K562 (cell line): ENCODE data around the gene RGS4. TPM values are rescaled to one million over a fixed set of nuclear protein-coding genes. Genes with fewer than 3 reads are reported as not detected.

ENCODE experiments used
- ATAC-seq: fragments of 200-7000 bp; cut with Tn5 transposase; 3 replicates; pipeline ENCODE4 v1.9.1; 2020; ENCODE audit warnings: moderate library complexity
- BruUV-seq: library from RNA; stranded (reverse); fragments of 400-500 nt; replicated peaks from 2 replicates; lab custom pipeline; 2021; lab: Mats Ljungman, UMichigan
- CTCF ChIA-PET: fragments of 300-600 bp; formaldehyde crosslinking; extraction: SDS; loops from one replicate; lab custom pipeline; 2021; ENCODE audit warnings: low intra/inter-chr PET ratio; lab: Yijun Ruan, JAX
- POLR2A ChIA-PET: fragments of 300-600, 350-650 bp; sonication (Branson Sonifier 250); formaldehyde crosslinking; extraction: SDS; loops from one replicate; lab custom pipeline; 2021; ENCODE audit warnings: antibody characterized with exemption, inconsistent platforms; lab: Yijun Ruan, JAX
- DNase-seq, 4 experiments: peaks; one replicate each; pipeline versions ENCODE4 v3.0.0 to v3.0.0-alpha.2; 2011 to 2018; ENCODE audit warnings: low spot score in 3 of 4, mixed read lengths in 3 of 4; ENCODE audit errors: extremely low read depth in 1 of 4
- FAIRE-seq: peaks from 2 replicates; lab custom pipeline; 2011; peaks lifted over from hg19 to GRCh38; lab: Jason Lieb, UNC
- H2AFZ ChIP-seq: 2 replicates; pipeline ENCODE4 v1.6.0; 2011; ENCODE audit warnings: low read depth, low read length, control low read depth, inconsistent platforms
- H3K27ac ChIP-seq: fragments of 200-600 bp; 3 replicates; pipeline ENCODE4 v1.8.0; 2011; ENCODE audit warnings: low read depth, mild to moderate bottlenecking, control low read depth, inconsistent platforms, low read length, moderate library complexity, mixed read lengths; ENCODE audit errors: extremely low read depth
- H3K27me3 ChIP-seq, 2 experiments: fragments of 300-600 bp in 1 of 2; 2 replicates in 1 of 2; 3 replicates in 1 of 2; pipeline versions ENCODE4 v1.6.0 to v1.8.0; 2011; ENCODE audit warnings: inconsistent platforms in 2 of 2, low read length in 2 of 2, mild to moderate bottlenecking in 1 of 2, mixed read lengths in 1 of 2, moderate library complexity in 1 of 2; ENCODE audit not compliant: control insufficient read depth in 2 of 2, insufficient read depth in 2 of 2
- H3K36me3 ChIP-seq: fragments of 300-600 bp; 3 replicates; pipeline ENCODE4 v1.8.0; 2011; ENCODE audit warnings: mild to moderate bottlenecking, low read length, inconsistent platforms; ENCODE audit not compliant: control insufficient read depth, insufficient read depth
- H3K4me1 ChIP-seq, 2 experiments: fragments of 200-600 bp in 1 of 2; replicated peaks in 1 of 2; 2 replicates in 1 of 2; 3 replicates in 1 of 2; pipeline versions ENCODE4 v1.5.1 to v1.8.0; 2011; ENCODE audit warnings: inconsistent platforms in 2 of 2, low read length in 2 of 2, mild to moderate bottlenecking in 1 of 2, mixed read lengths in 1 of 2, moderate library complexity in 1 of 2; ENCODE audit not compliant: control insufficient read depth in 2 of 2, insufficient read depth in 2 of 2
- H3K4me2 ChIP-seq: 2 replicates; pipeline ENCODE4 v1.6.1; 2011; ENCODE audit warnings: low read length, control low read depth, inconsistent platforms, mixed read lengths; ENCODE audit not compliant: insufficient read depth
- H3K4me3 ChIP-seq: fragments of 200-600 bp; sonication (generic), shearing (Covaris generic); 2 replicates; pipeline ENCODE4 v1.5.1; 2016; ENCODE audit warnings: control low read depth, inconsistent platforms
- H3K79me2 ChIP-seq: fragments of 200-600 bp; 3 replicates; pipeline ENCODE4 v1.8.0; 2011; ENCODE audit warnings: low read length, inconsistent platforms; ENCODE audit not compliant: control insufficient read depth, insufficient read depth
- H3K9ac ChIP-seq, 2 experiments: 2 replicates each; pipeline versions ENCODE4 v1.6.0 to v1.6.1; 2011; ENCODE audit warnings: low read depth in 2 of 2, low read length in 2 of 2, control low read depth in 1 of 2, inconsistent platforms in 1 of 2, mild to moderate bottlenecking in 1 of 2, mixed read lengths in 1 of 2; ENCODE audit not compliant: insufficient read depth in 1 of 2
- H3K9me1 ChIP-seq: one replicate; pipeline ENCODE4 v1.6.0; 2011; ENCODE audit warnings: inconsistent platforms, mild to moderate bottlenecking, low read length, moderate library complexity; ENCODE audit not compliant: control insufficient read depth, insufficient read depth
- H3K9me3 ChIP-seq: replicated peaks from 2 replicates; pipeline ENCODE4 v1.5.1; 2011; ENCODE audit warnings: low read depth, low read length, inconsistent platforms; ENCODE audit not compliant: control insufficient read depth, insufficient read depth
- H4K20me1 ChIP-seq: replicated peaks from 2 replicates; pipeline ENCODE4 v1.6.1; 2011; ENCODE audit warnings: low read length, inconsistent platforms, mixed read lengths; ENCODE audit not compliant: control insufficient read depth, insufficient read depth
- ARID3B ChIP-seq: fragments of 250-450 bp; sonication (Bioruptor Pico); IDR thresholded peaks from 2 replicates; pipeline ENCODE4 v1.4.0; 2020; ENCODE audit warnings: borderline replicate concordance
- CBX8 ChIP-seq: fragments of 200-600 bp; sonication (generic); IDR thresholded peaks from 2 replicates; pipeline ENCODE4 v1.6.1; 2012; ENCODE audit warnings: borderline replicate concordance, mixed run types, low read depth, mild to moderate bottlenecking, moderate library complexity, mixed read lengths, low read length, control low read depth, inconsistent platforms; ENCODE audit not compliant: poor library complexity, severe bottlenecking; ENCODE audit errors: extremely low read depth
- ELK1 ChIP-seq: sonication (generic); formaldehyde crosslinking; IDR thresholded peaks from 2 replicates; pipeline ENCODE4 v1.8.1; 2022; ENCODE audit warnings: missing genetic modification reagents
- PURB ChIP-seq: sonication (generic); formaldehyde crosslinking; IDR thresholded peaks from 2 replicates; pipeline ENCODE4 v1.9.0; 2021; ENCODE audit warnings: low read depth, mild to moderate bottlenecking, missing genetic modification reagents
- SIN3A ChIP-seq, 2 experiments: fragments of 150-350 bp in 1 of 2; IDR thresholded peaks; 2 replicates each; pipeline ENCODE4 v1.6.1; 2011 to 2016; ENCODE audit warnings: borderline replicate concordance in 2 of 2, low read depth in 2 of 2, low read length in 2 of 2, mild to moderate bottlenecking in 2 of 2, moderate library complexity in 2 of 2; ENCODE audit not compliant: control insufficient read depth in 1 of 2
- USF1 ChIP-seq: sonication (generic); formaldehyde crosslinking; IDR thresholded peaks from 2 replicates; pipeline ENCODE4 v1.9.0; 2022; ENCODE audit warnings: mild to moderate bottlenecking, missing genetic modification reagents
- ZNF696 ChIP-seq: fragments of 250-450 bp; sonication (Bioruptor Pico); conservative IDR thresholded peaks from 2 replicates; pipeline ENCODE4 v1.4.0; 2020; ENCODE audit warnings: mild to moderate bottlenecking, moderate library complexity
- WGBS: fragments of 100-300 bp; shearing (Covaris generic); methylation state at CpG from one replicate; pipeline ENCODE4 v1.1.6; 2016; ENCODE audit warnings: low coverage, mixed read lengths; ENCODE audit not compliant: insufficient coverage; ENCODE audit errors: missing lambda C conversion rate; 5-methylcytosine and 5-hydroxymethylcytosine counted together
- in situ Hi-C: fragments of 300-500 bp; cut with MboI; formaldehyde crosslinking; loops from 4 replicates; pipeline ENCODE4 v1.15.0; 2018; ENCODE audit warnings: inconsistent platforms, mixed read lengths
- intact Hi-C: fragments of 100-400 bp; cut with micrococcal nuclease; formaldehyde crosslinking; loops from 2 replicates; pipeline ENCODE4 v1.14.2; 2022
- polyA plus RNA-seq, 8 experiments: library from polyadenylated mRNA; depleted of rRNA in 4 of 8; stranded (reverse) in 5 of 8; unstranded in 3 of 8; fragments of >200 nt; fragmentation: Nextera tagmentation in 2 of 8; fragmentation: Illumina TruSeq in 1 of 8; extraction: Ambion mirVana in 2 of 8; extraction: Trizol in 1 of 8; gene quantifications; 2 replicates each; pipeline versions ENCODE4 v1.2.1 to v1.2.3, GENCODE V29; 2011 to 2014; ENCODE audit warnings: inconsistent platforms in 1 of 8, missing spikeins in 1 of 8
- total RNA-seq, 7 experiments: library from RNA; depleted of rRNA in 6 of 7; stranded (reverse); fragments of >200 nt in 6 of 7; fragmentation: Illumina TruSeq in 2 of 7; extraction: Trizol in 2 of 7; gene quantifications; 2 replicates each; pipeline versions ENCODE4 v1.2.1 to v1.2.3, GENCODE V29; 2011 to 2021; ENCODE audit warnings: low replicate concordance in 1 of 7
- TF ChIP-seq, protein P1 (sequence below), 2 experiments: IDR thresholded peaks in 1 of 2; conservative IDR thresholded peaks in 1 of 2; 2 replicates each; pipeline ENCODE4 v1.6.1; 2016; ENCODE audit warnings: low read depth in 2 of 2, mild to moderate bottlenecking in 1 of 2, missing compliant biosample characterization in 1 of 2, missing genetic modification characterization in 1 of 2, moderate library complexity in 1 of 2
- TF ChIP-seq, protein P2 (sequence below): sonication (generic); formaldehyde crosslinking; IDR thresholded peaks from 2 replicates; pipeline ENCODE4 v1.4.0; 2020; ENCODE audit warnings: mild to moderate bottlenecking, missing genetic modification reagents
- TF ChIP-seq, protein P3 (sequence below): sonication (generic); formaldehyde crosslinking; IDR thresholded peaks from 2 replicates; pipeline ENCODE4 v1.8.0; 2022; ENCODE audit warnings: missing genetic modification reagents, mild to moderate bottlenecking, moderate library complexity, borderline replicate concordance

The RGS4 gene
- total and polyA plus RNA-seq, 9 of the 15 experiments (the other 6 are each of a cell fraction or from before 2014, with no cell fraction given), result not detected

DNA sequence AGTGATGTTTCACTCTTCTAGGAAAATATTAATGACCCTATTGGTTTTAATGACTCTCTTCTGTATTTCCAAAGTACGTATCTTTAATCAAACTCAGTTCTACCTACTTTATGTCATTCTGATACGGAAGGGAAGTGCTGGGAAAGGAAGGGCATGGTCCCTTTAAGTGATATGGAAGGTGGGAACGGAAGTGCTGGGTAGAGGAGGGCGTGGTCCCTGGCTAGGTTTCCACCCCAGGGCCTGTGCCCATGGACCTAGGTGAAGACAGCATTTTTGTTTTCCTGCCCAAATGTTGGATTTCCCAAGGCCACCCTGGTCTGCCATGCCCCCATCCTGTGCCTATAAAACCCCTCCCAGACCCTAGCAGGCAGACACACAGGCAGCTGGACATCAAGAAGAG is 24.0 kb downstream of the RGS4 start:
- H3K9ac ChIP-seq, result no peak overlapping the region
- H3K4me2 ChIP-seq, result peak overlapping the region; percentile 24; the same call in 1 of the 2 replicates
- ATAC-seq (peak; percentile 33; the same call in 1 of the 3 replicates), DNase-seq (no peak), FAIRE-seq (no peak)
- ChIA-PET CTCF (no interaction called here), POLR2A (interaction anchor here (0.7 kb wide), 1 partner anchor 9 kb away, joined by 3 read pairs; no protein-coding TSS in a partner anchor)
- H4K20me1 ChIP-seq, result no peaks in the 10 kb centered on the region
- no peak overlapping the region for H3K27ac ChIP-seq
- H3K9me1 ChIP-seq, result no peaks in the 10 kb centered on the region
- H3K9me3 ChIP-seq, result no peaks in the 10 kb centered on the region
- in situ Hi-C loops, result no loop called here
- H3K36me3 ChIP-seq, result no peaks in the 10 kb centered on the region
- WGBS, result 4% methylated on average over 4 of the region's 4 CpGs
- H3K4me3 ChIP-seq, result no peak overlapping the region
- intact Hi-C loops, result no loop called here
- H3K79me2 ChIP-seq, result no peaks in the 10 kb centered on the region
- H2AFZ ChIP-seq, result peak overlapping the region; percentile 66
- H3K27me3 ChIP-seq, result no peaks in the 10 kb centered on the region
- BruUV-seq, result no TSS peak
- H3K4me1 ChIP-seq, result no peaks in the 10 kb centered on the region
- no peak for TF ChIP-seq PURB (CRISPR knock-in tag)
- no peak for TF ChIP-seq USF1 (CRISPR knock-in tag)
- TF ChIP-seq SIN3A (IDR thresholded peaks at IDR 0.05; ENCODE audit: borderline replicate concordance in 2 of 2, control insufficient read depth in 1 of 2, low read depth in 2 of 2, low read length in 2 of 2), result no peak
- TF ChIP-seq, protein P1, sequence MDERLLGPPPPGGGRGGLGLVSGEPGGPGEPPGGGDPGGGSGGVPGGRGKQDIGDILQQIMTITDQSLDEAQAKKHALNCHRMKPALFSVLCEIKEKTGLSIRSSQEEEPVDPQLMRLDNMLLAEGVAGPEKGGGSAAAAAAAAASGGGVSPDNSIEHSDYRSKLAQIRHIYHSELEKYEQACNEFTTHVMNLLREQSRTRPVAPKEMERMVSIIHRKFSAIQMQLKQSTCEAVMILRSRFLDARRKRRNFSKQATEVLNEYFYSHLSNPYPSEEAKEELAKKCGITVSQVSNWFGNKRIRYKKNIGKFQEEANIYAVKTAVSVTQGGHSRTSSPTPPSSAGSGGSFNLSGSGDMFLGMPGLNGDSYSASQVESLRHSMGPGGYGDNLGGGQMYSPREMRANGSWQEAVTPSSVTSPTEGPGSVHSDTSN (CRISPR knock-in tag; IDR thresholded peaks at IDR 0.05; ENCODE audit: low read depth), result no peak
- TF ChIP-seq, protein P1 (tag; conservative IDR thresholded peaks at IDR 0.05; ENCODE audit: low read depth), result no peak
- TF ChIP-seq ELK1 (CRISPR knock-in tag), result no peak
- TF ChIP-seq CBX8, result no peak
- TF ChIP-seq ARID3B (CRISPR knock-in tag), result no peak
- TF ChIP-seq, protein P2, sequence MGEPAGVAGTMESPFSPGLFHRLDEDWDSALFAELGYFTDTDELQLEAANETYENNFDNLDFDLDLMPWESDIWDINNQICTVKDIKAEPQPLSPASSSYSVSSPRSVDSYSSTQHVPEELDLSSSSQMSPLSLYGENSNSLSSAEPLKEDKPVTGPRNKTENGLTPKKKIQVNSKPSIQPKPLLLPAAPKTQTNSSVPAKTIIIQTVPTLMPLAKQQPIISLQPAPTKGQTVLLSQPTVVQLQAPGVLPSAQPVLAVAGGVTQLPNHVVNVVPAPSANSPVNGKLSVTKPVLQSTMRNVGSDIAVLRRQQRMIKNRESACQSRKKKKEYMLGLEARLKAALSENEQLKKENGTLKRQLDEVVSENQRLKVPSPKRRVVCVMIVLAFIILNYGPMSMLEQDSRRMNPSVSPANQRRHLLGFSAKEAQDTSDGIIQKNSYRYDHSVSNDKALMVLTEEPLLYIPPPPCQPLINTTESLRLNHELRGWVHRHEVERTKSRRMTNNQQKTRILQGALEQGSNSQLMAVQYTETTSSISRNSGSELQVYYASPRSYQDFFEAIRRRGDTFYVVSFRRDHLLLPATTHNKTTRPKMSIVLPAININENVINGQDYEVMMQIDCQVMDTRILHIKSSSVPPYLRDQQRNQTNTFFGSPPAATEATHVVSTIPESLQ, result no peak
- no peak for TF ChIP-seq ZNF696 (CRISPR knock-in tag)
- TF ChIP-seq, protein P3, sequence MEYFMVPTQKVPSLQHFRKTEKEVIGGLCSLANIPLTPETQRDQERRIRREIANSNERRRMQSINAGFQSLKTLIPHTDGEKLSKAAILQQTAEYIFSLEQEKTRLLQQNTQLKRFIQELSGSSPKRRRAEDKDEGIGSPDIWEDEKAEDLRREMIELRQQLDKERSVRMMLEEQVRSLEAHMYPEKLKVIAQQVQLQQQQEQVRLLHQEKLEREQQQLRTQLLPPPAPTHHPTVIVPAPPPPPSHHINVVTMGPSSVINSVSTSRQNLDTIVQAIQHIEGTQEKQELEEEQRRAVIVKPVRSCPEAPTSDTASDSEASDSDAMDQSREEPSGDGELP (CRISPR knock-in tag), result no peak
